ENCODE data around the gene DAP.
A peak's percentile ranks its signal among the peaks of the same experiment; 100 is the strongest.
"Not testable (repeated sequence)": the region's sequence is repeated elsewhere in the genome, so short reads cannot be mapped to it uniquely, and the experiment has no call there.

Gene DAP

GRCh38 chr5:10733426-10733825 lies 27.6 kb downstream of the DAP start:
- no peak for DNase-seq

- no peak for DNase-seq
Measured at GRCh38 chr5:10731913-10732312, 29.1 kb downstream of the DAP start.

GRCh38 chr5:10730043-10730351 lies 31.0 kb downstream of the DAP start:
- no peak for DNase-seq

GRCh38 chr5:10729320-10730042 lies 31.6 kb downstream of the DAP start:
- no peak for DNase-seq

- no peak for DNase-seq
Measured at GRCh38 chr5:10728679-10729078, 32.4 kb downstream of the DAP start.

GRCh38 chr5:10727861-10728260 lies 33.2 kb downstream of the DAP start:
- DNase-seq: no peak

GRCh38 chr5:10726913-10727517 lies 34.0 kb downstream of the DAP start:
- DNase-seq: peak; percentile 47

GRCh38 chr5:10726179-10726912 lies 34.7 kb downstream of the DAP start:
- DNase-seq: no peak

- no peak for DNase-seq
Measured at GRCh38 chr5:10725636-10726035, 35.4 kb downstream of the DAP start.

GRCh38 chr5:10724781-10725507 lies 36.1 kb downstream of the DAP start:
- DNase-seq: no peak

- no peak for DNase-seq
Measured at GRCh38 chr5:10723514-10723913, 37.5 kb downstream of the DAP start.

GRCh38 chr5:10720766-10721165 lies 40.3 kb downstream of the DAP start:
- not testable (repeated sequence) for DNase-seq

- DNase-seq: no peak
Measured at GRCh38 chr5:10719965-10720364, 41.1 kb downstream of the DAP start.

- not testable (repeated sequence) for DNase-seq
Measured at GRCh38 chr5:10718617-10719016, 42.4 kb downstream of the DAP start.

- not testable (repeated sequence) for DNase-seq
Measured at GRCh38 chr5:10716825-10717224, 44.2 kb downstream of the DAP start.

- DNase-seq: no peak
Measured at GRCh38 chr5:10715605-10716290, 45.3 kb downstream of the DAP start.

GRCh38 chr5:10712574-10713366 lies 48.3 kb downstream of the DAP start:
- no peak for DNase-seq

GRCh38 chr5:10711562-10711961 lies 49.5 kb downstream of the DAP start:
- DNase-seq: no peak

GRCh38 chr5:10710513-10711128 lies 50.4 kb downstream of the DAP start:
- DNase-seq: no peak

- no peak for DNase-seq
Measured at GRCh38 chr5:10709933-10710332, 51.1 kb downstream of the DAP start.

- DNase-seq: no peak
Measured at GRCh38 chr5:10709409-10709808, 51.6 kb downstream of the DAP start.
